Glomerular endothelial cell (primary cell): ENCODE results near the gene TMED4. TPM values are rescaled to one million over a fixed set of nuclear protein-coding genes. Genes with fewer than 3 reads are reported as not detected.
A peak's percentile ranks its signal among the peaks of the same experiment; 100 is the strongest.

ENCODE experiments used
- DNase-seq: peaks from one replicate; pipeline ENCODE4 v3.0.0-alpha.2; 2011; ENCODE audit warnings: low read depth, low spot score; ENCODE audit errors: extremely low read depth
- total RNA-seq: library from RNA; depleted of rRNA; stranded (reverse); fragments of >200 nt; gene quantifications from 2 replicates; pipeline ENCODE4 v1.2.3, GENCODE V29; 2015

TMED4 gene
- 89.7 and 126 TPM in 2 replicates for total RNA-seq

GRCh38 chr7:44581879-44582603, at the start of gene TMED4:
Gene TMED4 (minus strand): TSS chr7:44582231. CDS start chr7:44582206, 25 bp downstream.
- DNase-seq: peak; percentile 75

GRCh38 chr7:44631458-44632115, 49.6 kb upstream of the TMED4 start:
- DNase-seq: no peak

- no peak for DNase-seq
These were observed 48.9 kb upstream of the TMED4 start for GRCh38 chr7:44630792-44631457.

GRCh38 chr7:44629829-44630522, 47.9 kb upstream of the TMED4 start:
- no peak for DNase-seq

DNA sequence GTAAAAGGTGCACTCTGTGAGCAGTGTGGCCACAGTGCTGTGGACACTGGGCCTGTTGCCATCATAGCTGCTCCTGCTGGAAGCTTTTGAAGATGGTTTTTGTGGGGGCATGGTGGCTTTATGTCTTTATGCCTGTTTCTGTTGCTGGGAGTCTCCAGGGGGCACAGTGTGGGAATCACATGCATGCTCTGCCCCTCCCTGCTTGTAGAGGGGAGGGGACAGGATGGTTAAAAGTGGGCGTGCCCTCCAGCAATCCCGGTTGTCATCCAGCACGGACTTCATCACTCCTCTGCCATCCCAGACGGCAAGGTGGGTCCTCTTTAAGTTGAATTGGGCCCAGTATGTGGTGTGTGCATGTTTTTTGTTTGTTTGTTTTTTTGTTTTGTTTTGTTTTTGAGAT, 44.6 kb upstream of the TMED4 start:
- no peak for DNase-seq

GRCh38 chr7:44625526-44626471, 43.8 kb upstream of the TMED4 start:
- DNase-seq: no peak

DNA sequence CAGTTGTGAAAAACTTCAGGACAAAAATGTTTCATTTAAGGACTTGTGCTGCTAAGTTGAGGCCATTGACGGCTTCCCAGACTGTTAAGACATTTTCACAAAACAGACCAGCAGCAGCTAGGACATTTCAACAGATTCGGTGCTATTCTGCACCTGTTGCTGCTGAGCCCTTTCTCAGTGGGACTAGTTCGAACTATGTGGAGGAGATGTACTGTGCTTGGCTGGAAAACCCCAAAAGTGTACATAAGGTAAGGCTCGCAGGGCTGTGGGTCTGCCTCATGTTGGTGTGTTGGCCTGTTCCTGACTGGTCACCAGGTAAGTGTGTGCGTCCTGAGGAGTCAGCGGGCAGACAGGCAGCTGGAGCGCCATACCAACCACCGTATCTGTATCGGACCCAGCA, 42.3 kb upstream of the TMED4 start:
- DNase-seq: no peak

GRCh38 chr7:44622342-44623151, 40.5 kb upstream of the TMED4 start:
- no peak for DNase-seq

DNA sequence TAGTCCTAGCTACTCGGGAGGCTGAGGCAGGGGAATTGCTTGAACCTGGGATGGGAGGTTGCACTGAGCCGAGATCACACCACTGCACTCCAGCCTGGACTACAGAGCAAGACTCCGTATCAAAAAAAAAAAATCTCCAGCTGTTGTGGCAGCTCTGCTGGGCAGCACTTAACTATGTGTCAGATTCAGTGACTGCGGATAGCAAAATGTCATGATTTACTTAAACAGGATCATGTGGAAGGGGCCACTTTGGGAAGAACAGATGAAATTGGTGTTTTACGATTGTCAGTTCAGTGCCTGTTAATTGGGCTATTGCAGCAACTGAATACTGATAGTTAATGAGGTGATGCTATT, 39.7 kb upstream of the TMED4 start:
- DNase-seq: no peak

GRCh38 chr7:44621034-44621749, 39.2 kb upstream of the TMED4 start:
- no peak for DNase-seq

- DNase-seq: no peak
These were observed 36.7 kb upstream of the TMED4 start for GRCh38 chr7:44618753-44619152.

DNA sequence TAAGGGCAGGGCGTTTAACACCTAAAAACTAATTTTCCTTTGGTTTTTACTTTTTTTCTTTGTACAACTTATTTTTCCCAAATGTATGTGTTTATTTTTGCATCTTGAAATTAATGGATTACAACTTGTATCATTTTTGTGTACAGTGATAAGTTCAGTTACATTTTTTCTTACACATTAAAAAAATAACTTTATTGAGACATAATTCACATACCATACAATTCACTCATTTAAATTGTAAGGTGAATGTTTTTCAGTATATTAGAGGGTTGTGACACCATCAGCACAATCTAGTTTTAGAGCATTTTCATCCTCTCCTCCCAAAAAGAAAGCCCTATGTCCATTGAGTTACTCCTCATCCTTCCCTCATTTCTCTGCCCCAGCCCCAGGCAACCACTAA, 36.0 kb upstream of the TMED4 start:
- DNase-seq: no peak

DNA sequence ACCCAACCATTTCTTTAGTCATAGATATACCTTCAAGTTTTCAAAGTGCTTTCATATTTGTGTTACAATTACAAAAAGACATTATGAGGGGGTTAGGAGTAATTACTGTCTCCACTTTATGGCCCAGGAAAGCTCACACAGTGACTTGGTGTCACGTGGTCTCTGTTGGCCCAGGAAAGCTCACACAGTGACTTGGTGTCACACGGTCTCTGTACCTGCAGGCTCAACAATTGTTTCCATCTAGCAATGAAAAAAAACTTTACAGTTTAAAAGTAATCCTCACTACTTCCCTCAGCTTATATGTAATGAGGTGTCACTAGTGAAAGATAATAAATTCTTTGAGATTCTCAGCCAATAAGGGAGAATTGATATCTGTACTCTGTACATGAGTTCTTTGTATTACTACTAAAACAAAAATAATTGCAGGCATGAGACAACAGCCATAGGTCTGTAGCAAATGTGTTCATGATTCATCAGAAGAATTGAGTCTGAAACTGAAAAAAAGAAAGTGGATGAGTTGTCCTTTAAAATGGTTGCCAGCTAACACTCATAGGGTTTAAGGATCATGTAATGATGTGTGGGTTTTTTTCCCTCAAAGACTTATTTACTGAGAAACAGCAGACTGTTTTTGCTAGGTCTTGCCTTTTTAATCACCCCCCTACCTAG, 35.3 kb upstream of the TMED4 start:
- no peak for DNase-seq

DNA sequence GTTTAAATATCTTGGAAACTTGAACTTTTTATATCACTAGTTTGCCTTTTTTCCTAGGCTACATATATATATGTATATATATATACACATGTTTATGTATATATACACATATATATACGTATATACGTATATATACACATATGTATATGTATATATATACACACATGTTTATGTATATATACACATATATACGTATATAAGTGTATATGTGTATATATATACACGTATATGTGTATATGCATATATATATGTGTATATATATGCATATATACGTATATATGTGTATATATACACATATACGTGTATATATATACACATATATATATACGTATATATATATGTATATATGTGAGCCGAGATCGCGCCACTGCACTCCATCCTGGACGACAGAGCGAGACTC, 34.5 kb upstream of the TMED4 start:
- no peak for DNase-seq

DNA sequence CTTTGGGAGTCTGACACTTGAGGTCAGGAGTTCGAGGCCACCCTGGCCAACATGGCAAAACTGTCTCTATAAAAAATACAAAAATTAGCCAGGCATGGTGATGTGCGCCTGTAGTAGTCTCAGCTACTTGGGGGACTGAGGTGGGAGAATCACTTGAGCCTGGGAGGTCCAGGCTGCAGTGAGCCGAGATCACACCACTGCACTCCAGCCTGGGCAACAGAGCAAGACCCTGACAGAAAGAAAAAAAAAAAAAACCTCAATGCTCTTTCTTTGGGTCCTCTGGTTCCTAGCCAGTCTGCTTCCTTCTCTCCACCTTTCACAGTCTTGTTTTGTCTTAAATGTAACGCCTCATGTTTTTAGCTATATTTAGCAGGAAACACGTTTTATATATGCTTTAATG, 33.8 kb upstream of the TMED4 start:
- no peak for DNase-seq

GRCh38 chr7:44615149-44615611, 33.1 kb upstream of the TMED4 start:
- DNase-seq: no peak

DNA sequence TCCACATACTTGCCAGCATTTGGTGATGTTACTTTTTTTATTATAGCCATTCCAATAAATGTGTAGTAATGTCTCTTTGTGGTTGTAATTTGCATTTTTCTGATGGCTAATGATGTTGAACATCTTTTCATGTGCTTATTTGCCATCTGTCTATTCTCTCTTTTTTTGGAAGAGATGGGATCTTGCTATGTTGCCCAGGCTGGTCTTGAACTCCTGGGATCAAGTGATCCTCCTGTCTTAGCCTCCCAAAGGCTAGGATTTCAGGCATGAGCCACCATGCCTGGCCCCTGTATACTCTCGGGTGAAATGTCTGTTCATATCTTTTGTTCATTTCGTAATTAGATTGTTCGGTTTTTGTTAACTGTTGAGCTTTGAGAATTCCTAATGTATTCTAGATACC, 27.8 kb upstream of the TMED4 start:
- no peak for DNase-seq

DNA sequence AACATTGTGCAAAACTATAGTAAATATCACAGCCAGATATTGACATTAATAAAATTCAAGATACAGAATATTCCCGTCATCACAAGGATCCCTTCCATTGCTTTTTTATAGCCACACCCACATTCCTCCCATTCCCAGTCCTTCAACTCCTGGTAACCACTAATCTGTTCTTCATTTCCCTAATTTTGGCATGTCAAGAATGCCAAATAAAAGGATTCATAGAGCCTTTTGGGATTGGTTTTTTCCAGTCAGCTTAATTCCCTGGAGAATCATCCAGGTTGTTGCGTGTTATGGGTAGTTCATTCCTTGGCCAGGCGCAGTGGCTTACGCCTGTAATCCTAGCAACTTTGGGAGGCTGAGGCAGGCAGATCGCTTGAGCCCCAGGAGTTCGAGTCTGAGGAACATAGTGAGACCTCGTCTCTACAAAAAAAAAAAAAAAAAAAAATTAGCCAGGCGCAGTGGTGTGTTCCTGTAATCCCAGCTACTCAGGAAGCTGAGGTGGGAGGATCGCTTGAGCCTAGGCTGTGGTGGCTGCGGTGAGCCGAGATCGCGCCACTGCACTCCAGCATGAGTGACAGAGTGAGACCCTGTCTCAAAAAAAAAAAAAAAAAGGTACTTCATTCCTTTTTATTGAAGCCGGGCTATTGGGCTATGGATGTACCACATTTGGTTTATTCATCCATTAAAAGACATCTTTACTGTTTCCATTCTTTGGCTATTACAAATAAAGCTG, 27.1 kb upstream of the TMED4 start:
- DNase-seq: no peak
